EH (cell line): ENCODE data around the gene FBXO44.

Source experiments
- DNase-seq: peaks from one replicate; pipeline ENCODE4 v3.0.0-alpha.2; 2015; ENCODE audit warnings: low read depth

The FBXO44 gene

GRCh38 chr1:11640101-11640500 lies 14.6 kb upstream of the FBXO44 start:
- no peak for DNase-seq

- DNase-seq, result no peak
These were observed 13.7 kb upstream of the FBXO44 start for GRCh38 chr1:11640944-11641343.

GRCh38 chr1:11641776-11642305 lies 12.8 kb upstream of the FBXO44 start:
- DNase-seq, result no peak

GRCh38 chr1:11642418-11643017 lies 12.2 kb upstream of the FBXO44 start:
- peak; percentile 68 for DNase-seq

GRCh38 chr1:11643782-11644181 lies 10.9 kb upstream of the FBXO44 start:
- DNase-seq, result no peak

GRCh38 chr1:11645270-11645669 lies 9.4 kb upstream of the FBXO44 start:
- no peak for DNase-seq

- peak; percentile 75 for DNase-seq
These were observed 8.9 kb upstream of the FBXO44 start for GRCh38 chr1:11645670-11646265.

- no peak for DNase-seq
These were observed 8.4 kb upstream of the FBXO44 start for GRCh38 chr1:11646317-11646716.

GRCh38 chr1:11647333-11647732 lies 7.3 kb upstream of the FBXO44 start:
- DNase-seq, result no peak

GRCh38 chr1:11648039-11648438 lies 6.6 kb upstream of the FBXO44 start:
- DNase-seq, result no peak

- DNase-seq, result peak; percentile 16
These were observed 5.9 kb upstream of the FBXO44 start for GRCh38 chr1:11648732-11649158.

GRCh38 chr1:11649237-11649623 lies 5.4 kb upstream of the FBXO44 start:
- no peak for DNase-seq

GRCh38 chr1:11649624-11650330 lies 4.9 kb upstream of the FBXO44 start:
- no peak for DNase-seq

- DNase-seq, result peak; percentile 71
These were observed 4.2 kb upstream of the FBXO44 start for GRCh38 chr1:11650331-11650991.

- DNase-seq, result no peak
These were observed 3.7 kb upstream of the FBXO44 start for GRCh38 chr1:11651017-11651416.

GRCh38 chr1:11652203-11652780 lies 2.4 kb upstream of the FBXO44 start:
- DNase-seq, result no peak

GRCh38 chr1:11653101-11653860 lies 1.4 kb upstream of the FBXO44 start:
- DNase-seq, result no peak

- DNase-seq, result no peak
These were observed 878 bp upstream of the FBXO44 start for GRCh38 chr1:11653861-11654136.

GRCh38 chr1:11654939-11655808 lies 497 bp downstream of the FBXO44 start:
- DNase-seq, result no peak

- no peak for DNase-seq
These were observed 3.0 kb downstream of the FBXO44 start for GRCh38 chr1:11657654-11658053.

- no peak for DNase-seq
These were observed 3.9 kb downstream of the FBXO44 start for GRCh38 chr1:11658542-11658941.
